H7 (cell line): ENCODE data around the gene CHSY1. TPM values are rescaled to one million over a fixed set of nuclear protein-coding genes. Genes with fewer than 3 reads are reported as not detected.
A peak's percentile ranks its signal among the peaks of the same experiment; 100 is the strongest.
"Not testable (repeated sequence)": the region's sequence is repeated elsewhere in the genome, so short reads cannot be mapped to it uniquely, and the experiment has no call there.

ENCODE experiments used
- DNase-seq: peaks from one replicate; pipeline ENCODE4 v3.0.0; 2012
- H3K27me3 ChIP-seq: 2 replicates; pipeline ENCODE4 v1.6.0; 2011; ENCODE audit warnings: mild to moderate bottlenecking, low read length; ENCODE audit not compliant: control insufficient read depth, insufficient read depth
- H3K36me3 ChIP-seq: replicated peaks from 2 replicates; pipeline ENCODE4 v1.5.1; 2011; ENCODE audit warnings: low read length; ENCODE audit not compliant: control insufficient read depth, insufficient read depth
- H3K4me3 ChIP-seq: 2 replicates; pipeline ENCODE4 v1.5.1; 2011; ENCODE audit warnings: low read depth, mild to moderate bottlenecking, control low read depth, low read length, moderate library complexity; ENCODE audit not compliant: insufficient read depth
- total RNA-seq: library from RNA; depleted of rRNA; stranded (reverse); fragments of >200 nt; shearing (Covaris generic); gene quantifications from 2 replicates; pipeline ENCODE4 v1.2.3, GENCODE V29; 2014

Gene CHSY1
- total RNA-seq, 1 experiment from 2014 or later: 45.8 TPM

DNA sequence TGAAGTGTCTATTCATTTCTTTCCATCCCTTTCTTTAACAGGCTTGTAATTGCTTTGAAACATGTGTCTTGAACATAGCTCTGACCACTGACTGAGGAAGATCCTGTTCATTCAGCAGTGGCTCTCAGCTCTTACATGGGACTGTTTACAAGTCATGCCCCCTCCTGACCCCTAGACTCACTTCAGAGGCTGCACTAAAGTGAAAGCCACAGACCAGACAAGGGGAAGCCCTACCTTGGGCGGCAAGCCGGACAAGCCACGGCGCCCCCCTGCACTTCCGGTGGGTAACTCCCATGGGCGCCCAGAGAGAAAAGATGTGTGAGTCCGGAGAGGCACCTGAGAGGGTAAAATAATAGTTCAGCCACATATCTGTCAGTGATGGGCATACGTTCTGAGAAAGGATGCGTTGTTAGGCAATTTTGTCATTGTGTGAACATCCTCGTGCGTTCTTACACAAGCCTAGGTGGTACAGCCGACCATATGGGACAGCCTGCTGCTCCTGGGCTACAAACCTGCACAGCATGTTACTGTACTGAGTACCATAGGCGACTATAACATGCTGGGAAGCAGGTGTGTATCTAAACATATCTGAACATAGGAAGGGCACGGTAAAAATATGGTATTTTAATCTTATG, 116.2 kb downstream of the CHSY1 start:
- Histone ChIP-seq H3K4me3 (no peak overlapping the region), H3K27me3 (no peaks in the 10 kb centered on the region), H3K36me3 (no peaks in the 10 kb centered on the region)
- DNase-seq: no peak

DNA sequence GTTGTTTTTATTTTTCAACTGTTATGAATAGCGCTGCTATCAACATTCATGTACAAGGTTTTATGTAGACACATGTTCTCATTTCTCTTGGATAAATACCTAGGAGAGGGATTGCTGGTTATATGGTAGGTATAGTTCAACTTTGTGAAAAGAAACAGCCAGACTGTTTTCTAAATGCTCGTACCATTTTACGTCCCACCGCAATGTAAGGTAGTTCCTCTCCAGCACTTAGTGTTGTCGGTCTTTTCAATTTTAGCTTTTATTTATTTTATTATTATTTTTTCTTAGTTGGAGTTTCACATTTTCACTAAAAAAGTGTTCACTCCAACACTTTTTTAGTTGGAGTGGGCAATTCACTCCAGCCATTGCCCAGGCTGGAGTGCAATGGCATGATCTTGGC, 117.1 kb downstream of the CHSY1 start:
- Histone ChIP-seq H3K36me3 (no peaks in the 10 kb centered on the region), H3K27me3 (no peaks in the 10 kb centered on the region), H3K4me3 (no peak overlapping the region)
- no peak for DNase-seq

DNA sequence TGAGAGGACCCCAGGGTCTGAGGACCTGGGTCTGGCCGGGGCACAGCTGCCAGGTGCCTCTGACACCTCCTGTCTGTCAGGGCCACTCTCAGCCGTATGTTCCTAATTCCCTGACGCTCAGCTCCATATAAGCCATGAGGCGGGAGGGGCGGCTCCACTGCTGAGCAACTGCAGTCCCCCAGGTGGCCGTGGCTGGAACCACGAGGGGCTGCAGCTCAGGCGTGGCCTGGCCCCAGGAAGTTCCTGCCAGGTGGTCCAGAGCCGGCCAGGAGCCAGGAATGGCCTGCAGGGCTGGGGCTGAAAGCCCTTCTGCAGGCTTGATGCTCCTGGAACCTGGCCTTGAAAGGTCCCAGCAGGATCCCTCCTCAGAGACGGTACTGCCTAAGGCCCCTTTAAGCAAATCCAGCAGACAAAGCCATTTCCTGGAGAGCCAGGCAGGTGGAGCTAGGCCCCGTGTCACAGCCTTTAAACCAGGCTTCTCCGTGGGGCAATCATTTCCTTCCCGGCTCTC, 118.0 kb downstream of the CHSY1 start:
- no peak overlapping the region for H3K4me3 ChIP-seq
- no peaks in the 10 kb centered on the region for H3K36me3 ChIP-seq
- DNase-seq: peak; percentile 66
- no peaks in the 10 kb centered on the region for H3K27me3 ChIP-seq

DNA sequence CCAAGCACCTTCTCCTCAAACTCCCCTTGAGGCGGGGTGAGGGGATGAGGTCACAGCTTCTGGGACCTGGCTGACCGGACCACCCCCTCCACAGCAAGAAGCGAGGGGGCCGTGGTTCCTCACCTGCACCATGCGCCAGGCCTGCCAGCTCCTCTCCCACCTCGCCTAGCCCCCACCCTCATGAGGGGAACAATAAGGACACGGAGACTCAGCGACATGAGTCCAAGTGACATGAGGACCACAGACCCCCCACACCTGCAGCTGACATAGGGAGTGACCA, 118.7 kb downstream of the CHSY1 start:
- H3K4me3 ChIP-seq: no peak overlapping the region
- no peaks in the 10 kb centered on the region for H3K36me3 ChIP-seq
- no peak for DNase-seq
- H3K27me3 ChIP-seq: no peaks in the 10 kb centered on the region

DNA sequence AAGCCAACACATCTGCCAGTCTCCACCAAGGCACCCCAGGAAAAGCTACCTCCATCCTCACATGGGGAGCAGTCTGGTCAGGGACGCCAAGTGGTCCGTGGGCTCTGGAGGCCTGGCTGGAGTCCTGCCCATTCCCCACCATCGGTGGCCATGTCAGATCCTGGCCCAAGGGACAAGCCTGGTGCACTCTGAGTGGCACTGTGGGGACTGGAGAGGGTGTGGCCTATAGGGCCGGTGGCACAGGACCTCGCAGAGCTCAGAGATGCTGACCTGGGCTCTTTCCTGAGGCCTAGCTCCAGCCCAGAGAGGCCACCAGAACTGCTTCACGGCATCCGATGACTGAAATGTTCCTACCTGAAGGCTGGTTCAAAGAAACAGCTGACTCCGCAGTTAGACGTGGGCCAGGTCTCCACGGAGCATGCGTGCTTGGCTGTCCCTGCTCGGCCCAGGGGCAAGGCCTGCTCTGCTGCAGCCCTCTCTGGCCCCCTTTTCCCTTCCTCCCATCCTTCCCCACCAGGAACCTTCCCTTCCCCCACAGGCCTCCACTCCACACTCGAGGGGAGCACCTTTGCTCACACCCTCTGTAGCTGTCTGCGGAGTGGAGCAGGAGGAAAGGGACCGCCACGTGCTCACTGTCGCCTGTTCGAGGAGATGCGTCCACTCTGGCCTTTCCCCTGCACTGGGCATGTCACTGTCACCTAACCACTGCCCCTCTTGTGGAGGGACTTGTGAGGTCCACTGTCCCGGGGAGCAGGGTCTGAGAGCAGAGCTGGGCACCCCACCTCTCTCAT, 119.3 kb downstream of the CHSY1 start:
- no peak for DNase-seq
- Histone ChIP-seq H3K4me3 (no peak overlapping the region), H3K36me3 (no peaks in the 10 kb centered on the region), H3K27me3 (no peaks in the 10 kb centered on the region)

DNA sequence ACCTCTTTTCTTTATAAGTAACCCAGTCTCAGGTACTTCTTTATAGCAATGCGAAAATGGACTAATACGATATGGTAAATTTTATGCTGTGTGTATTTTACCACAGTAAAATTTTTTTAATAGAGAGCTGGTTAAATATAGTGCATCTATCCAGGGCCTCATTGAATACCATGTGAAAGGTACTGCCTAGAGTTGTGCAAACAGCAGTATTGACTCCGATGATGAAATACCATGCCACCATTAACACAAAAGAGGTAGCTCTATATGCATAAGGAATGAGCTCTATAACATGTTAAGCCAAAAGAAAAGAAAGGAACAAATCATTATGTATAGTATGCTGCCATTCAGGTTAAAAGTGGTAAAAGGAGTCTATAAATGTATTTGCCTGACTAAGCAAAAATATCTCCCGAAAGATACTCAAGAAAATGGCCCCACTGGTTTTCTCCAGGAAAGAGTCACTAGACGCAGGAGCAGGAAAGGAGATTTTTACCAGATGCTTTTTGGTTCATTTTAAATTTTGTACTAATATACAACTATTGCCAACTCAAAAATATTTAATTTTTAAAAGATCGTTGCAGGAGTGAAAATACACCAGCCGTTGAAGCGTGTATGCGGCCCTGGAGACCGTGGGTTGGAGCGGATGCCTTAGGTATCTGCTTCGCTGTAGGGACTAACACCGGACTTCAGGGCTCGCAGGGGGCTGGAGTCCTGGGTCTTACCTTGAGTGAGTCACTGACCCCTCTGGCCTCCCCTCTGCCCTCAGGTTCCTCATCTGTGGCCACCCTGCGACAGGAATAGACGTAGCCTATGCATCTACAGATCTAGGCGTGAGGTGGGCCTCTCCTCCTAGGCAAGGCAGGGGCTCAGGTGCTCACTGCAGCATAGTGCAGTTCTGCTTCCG, 120.1 kb downstream of the CHSY1 start:
- Histone ChIP-seq H3K4me3 (no peak overlapping the region), H3K27me3 (no peaks in the 10 kb centered on the region), H3K36me3 (no peaks in the 10 kb centered on the region)
- DNase-seq: no peak

DNA sequence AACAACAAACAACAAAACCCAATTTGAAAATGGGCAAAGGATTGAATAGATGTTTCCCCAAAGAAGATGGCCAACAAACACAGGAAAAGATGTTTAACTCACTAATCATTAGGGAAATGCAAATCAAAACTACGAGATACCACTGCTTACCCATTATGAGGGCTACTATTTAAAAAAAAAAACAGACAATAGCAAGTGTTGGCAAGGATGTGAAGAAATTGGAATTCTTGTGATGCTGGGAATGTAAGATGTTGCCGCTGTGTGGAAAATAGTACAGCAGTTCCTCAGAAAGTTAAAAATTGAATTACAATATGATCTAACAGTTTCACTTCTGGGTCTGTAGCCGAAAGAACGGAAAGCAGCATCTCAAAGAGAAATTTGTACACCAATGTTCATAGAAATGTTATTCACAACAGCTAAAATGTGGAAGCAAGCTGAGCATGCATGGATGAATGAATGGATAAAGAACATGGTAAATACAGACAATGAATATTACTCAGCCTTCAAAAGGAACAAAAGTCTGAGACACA, 121.9 kb downstream of the CHSY1 start:
- DNase-seq: no peak
- no peaks in the 10 kb centered on the region for H3K36me3 ChIP-seq

DNA sequence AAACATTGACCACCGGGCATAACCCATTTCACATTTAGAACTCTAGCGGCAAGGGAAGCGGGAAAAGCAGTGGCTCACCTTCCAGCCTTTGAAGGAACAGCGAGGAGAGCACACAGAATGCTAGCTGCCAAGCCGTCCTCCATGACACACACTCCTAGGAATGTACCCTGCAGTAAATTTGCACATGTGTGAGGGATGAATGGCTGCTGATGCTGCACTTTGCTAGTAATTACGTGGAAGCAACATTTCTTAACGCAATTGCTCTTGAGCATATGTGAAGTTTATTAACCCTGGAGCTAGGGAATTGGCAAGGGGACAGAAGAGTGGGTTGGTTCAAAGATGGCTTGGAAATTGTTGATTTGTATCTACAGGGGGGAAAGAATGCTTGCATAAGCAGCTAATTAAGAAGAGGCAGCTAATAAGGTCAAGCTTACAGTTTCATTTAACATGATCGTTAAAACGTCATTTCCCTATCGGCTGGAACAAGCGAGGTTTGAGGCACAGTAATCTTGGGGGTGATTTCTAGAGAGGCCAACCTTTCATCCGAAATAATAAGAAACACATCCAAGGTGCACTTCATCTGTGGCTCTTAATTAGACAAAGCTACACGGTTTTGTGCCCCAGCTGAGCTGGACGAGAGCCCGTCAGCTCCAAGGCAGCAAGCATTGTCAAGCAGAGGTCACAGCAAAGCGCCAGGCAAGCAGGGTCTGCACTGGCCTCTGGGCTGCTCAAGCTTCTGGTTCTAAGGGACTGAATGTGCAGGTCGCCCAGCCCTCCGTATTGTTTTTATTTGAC, 123.4 kb downstream of the CHSY1 start:
- Histone ChIP-seq H3K27me3 (no peaks in the 10 kb centered on the region), H3K36me3 (no peaks in the 10 kb centered on the region), H3K4me3 (no peak overlapping the region)
- no peak for DNase-seq

More for the DNA sequence above, 121.9 kb downstream of the CHSY1 start:
- no peak overlapping the region for H3K4me3 ChIP-seq
- no peaks in the 10 kb centered on the region for H3K27me3 ChIP-seq

DNA sequence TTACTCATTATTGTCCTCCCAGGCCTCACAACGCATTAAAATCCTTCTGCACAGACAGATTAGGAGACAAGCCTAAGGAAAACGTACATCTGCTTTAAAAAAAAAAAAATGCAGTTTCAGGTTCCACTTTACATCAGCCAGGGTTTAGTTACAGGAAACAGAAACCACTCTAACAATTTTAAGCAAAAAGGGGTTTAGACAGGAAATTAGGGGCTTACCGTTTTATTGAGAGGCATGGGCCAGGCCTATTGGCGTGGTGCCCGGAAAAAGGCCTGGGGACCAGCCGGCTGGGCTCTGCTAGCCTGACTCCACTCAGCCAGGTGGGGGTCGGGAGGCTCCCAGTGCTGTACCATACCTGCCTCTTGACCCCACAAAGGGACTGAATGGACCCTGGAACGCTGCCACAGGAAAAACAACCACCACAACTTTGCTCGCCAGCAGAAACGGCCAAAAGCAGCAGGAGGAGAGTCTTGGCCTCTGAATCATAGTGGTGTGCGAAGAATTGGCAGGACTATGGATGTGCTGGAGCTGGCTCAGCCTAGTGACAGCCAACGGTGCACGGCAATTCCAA, 124.3 kb downstream of the CHSY1 start:
- H3K36me3 ChIP-seq: no peaks in the 10 kb centered on the region
- no peak overlapping the region for H3K4me3 ChIP-seq
- no peaks in the 10 kb centered on the region for H3K27me3 ChIP-seq
- no peak for DNase-seq

DNA sequence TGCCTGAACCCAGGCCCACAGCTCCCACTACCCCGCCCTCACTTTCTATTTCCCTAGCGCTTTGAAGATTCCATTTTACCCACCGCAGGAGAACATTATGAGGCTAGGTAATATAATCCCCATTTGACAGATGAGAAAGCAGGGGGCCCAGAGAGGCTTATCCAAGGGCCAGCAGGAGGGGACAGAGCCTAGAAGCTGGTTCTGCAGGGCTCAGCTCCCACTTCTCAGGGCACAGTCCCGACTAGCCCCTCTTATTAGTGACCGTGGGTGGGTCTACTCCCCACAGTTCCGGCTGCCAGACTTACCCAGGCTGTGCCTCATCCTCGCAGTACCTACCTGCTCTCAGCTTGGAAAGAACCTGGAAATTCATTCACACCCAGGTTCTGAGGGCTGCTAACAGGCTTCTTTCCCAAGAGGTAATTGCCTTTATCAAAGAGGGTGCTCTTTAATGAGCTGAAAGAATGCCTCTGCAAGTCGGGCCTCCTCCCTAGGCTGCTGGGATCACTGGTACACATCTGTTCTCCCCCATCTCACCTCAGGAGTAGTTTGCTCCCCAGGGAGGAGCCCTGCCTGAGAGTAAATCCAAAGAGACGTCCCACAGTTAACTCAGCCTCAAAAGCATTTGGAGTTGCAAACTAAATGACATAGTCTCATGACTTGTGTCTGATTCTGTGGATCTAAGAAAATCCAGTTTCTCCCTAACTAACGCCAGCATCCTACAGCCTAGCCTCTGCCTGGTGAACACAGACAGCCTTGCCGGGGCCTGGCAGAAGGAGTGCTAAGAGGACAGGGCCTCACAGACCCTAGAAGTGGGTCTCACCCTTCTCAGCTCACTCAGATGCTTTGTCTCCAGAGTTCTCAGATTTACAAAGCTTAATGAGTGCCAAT, 125.0 kb downstream of the CHSY1 start:
- no peak overlapping the region for H3K4me3 ChIP-seq

DNA sequence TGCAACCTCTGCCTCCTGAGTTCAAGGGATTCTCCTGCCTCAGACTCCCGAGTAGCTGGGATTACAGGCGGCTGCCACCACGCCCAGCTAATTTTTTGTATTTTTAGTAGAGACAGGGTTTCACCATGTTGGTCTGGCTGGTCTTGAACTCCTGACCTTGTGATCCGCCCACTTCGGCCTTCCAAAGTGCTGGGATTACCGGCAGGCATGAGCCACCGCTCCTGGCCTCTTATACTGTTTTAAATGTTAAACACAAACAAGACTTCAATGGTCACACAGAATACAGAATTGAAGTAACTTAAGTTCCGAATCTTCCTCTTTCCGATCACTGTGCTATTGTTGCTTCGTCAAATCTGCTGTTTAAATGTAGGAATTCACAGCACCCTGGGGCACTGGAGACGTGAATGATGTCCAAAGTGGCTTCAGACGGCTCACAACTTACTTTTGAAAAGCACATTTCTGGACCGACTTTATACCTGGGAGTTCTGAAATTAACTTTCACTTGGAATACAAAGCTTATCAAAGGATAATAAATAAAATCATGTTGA, 125.9 kb downstream of the CHSY1 start:
- H3K27me3 ChIP-seq, H3K4me3 ChIP-seq, DNase-seq, H3K36me3 ChIP-seq: not testable (repeated sequence)

More for the DNA sequence above, 125.0 kb downstream of the CHSY1 start:
- Histone ChIP-seq H3K27me3 (no peaks in the 10 kb centered on the region), H3K36me3 (no peaks in the 10 kb centered on the region)
- no peak for DNase-seq
